Retinal pigment epithelial cell (primary cell): ENCODE measurements around the gene MAP2K7.

ENCODE experiments used
- DNase-seq: peaks from one replicate; pipeline ENCODE4 v3.0.0-alpha.2; 2010; ENCODE audit warnings: low read depth
- H3K4me3 ChIP-seq: 2 replicates; pipeline ENCODE4 v1.5.1; 2011; ENCODE audit warnings: mild to moderate bottlenecking, low read length, control low read depth, moderate library complexity
- TF ChIP-seq, protein P1 (sequence below): conservative IDR thresholded peaks from 2 replicates; pipeline ENCODE4 v1.5.1; 2011; ENCODE audit warnings: low read depth, low read length, control low read depth, inconsistent platforms

Gene MAP2K7

DNA sequence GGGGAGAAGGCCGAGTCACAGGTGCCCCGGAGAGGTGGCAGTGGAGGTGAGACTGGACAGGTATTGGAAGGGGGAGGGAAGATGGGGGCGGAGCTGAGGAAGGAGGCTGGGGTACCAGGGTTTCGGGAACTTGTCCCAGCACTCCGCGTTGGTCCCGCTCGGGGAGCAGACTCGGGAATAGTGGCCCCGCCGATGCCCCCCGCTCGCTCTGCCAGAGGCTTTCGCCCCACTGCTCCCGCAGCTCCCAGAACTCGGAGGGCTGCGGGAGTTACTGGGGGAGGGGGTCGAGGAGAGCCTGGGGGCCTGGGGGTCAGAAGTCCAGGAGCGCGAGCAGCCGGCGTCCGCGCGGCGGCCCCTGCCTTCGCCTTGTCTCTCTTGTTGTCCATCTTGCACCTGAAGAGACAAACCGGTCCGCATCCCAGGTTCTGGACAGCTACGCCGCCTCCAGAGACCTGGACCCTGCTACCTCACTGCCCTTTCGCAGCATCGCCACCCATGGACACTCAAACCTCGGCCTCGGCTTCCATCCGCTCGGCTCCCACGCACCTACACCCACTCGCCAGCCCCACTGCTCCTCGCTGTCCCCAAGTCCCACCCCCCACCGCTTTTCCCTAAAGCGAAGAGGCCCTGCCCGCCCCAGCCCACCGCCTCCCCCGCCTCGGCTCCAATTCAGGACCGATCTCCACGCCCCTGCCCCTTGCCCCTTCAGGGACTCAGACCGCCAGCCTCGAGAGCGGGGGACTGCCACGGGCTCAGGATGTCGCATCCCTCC lies 30.2 kb upstream of the MAP2K7 start:
- TF ChIP-seq, protein P1, sequence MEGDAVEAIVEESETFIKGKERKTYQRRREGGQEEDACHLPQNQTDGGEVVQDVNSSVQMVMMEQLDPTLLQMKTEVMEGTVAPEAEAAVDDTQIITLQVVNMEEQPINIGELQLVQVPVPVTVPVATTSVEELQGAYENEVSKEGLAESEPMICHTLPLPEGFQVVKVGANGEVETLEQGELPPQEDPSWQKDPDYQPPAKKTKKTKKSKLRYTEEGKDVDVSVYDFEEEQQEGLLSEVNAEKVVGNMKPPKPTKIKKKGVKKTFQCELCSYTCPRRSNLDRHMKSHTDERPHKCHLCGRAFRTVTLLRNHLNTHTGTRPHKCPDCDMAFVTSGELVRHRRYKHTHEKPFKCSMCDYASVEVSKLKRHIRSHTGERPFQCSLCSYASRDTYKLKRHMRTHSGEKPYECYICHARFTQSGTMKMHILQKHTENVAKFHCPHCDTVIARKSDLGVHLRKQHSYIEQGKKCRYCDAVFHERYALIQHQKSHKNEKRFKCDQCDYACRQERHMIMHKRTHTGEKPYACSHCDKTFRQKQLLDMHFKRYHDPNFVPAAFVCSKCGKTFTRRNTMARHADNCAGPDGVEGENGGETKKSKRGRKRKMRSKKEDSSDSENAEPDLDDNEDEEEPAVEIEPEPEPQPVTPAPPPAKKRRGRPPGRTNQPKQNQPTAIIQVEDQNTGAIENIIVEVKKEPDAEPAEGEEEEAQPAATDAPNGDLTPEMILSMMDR: no peak
- H3K4me3 ChIP-seq: peak overlapping the region; percentile 73
- DNase-seq: no peak

DNA sequence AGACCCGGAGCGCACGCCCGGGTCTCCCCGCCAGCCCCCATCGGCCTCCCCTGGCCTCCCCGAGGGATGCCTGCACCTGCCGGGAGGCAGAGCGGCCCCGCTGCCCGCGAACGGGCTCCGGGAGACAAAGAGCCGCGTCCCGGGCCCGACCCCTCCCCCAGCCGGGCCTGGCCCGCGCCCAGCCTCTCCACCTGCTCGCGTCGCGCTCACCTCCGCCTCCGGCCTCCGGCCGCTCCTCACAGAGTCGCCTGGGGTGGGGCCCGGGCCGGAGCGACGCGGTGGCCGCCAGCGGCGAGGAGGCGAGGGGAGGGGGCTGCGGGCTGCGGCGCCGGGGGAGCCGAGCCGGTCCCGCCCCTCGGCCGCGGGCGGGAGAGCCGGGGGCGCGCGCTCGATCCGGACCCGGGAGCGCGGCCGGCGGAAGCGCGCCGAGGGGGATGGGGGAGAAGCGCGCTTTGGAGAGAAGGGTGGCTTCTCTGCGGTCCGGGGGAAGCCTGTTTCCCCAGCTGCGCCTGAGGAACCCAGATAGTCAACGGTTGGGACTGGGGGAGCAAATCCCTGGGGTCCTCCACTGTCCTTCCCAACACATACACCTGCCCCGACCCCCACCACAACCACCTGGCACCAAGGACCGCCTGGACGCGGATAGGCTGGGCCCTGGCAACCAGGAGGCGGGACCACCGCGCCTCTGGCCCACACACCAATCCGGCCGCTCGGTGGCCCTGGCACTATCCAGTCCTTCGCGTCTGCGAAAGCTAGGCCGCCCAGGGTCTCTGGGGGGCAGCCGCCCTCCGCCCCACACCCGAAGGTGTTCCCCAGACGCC lies 29.4 kb upstream of the MAP2K7 start, which contains the start of gene PRR36:
Gene PRR36 (minus strand): TSS at position 315 of the 821 bp plus-strand sequence. CDS start 701 bp downstream, outside the sequence.
- H3K4me3 ChIP-seq: peak within 1 kb of the TSS; percentile 73
- TF ChIP-seq, protein P1: no peak
- DNase-seq: no peak

DNA sequence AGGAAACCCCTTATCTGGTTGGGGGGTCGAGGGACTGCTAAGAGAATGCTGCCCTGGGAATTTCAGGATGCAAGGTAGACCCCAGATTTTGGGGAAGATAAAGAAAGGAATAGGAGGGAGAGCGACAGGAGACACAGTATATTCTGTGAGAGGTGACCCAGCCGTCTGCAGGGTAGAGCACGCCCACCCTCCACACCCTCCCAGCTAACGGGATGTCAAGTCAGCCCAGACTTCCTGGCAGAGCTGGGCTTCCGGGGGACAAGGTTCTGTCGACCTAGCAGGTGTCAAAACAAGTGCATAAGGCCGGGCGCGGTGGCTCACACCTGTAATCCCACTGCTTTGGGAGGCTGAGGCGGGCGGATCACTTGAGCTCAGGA lies 28.8 kb upstream of the MAP2K7 start:
- DNase-seq: no peak
- TF ChIP-seq, protein P1: no peak
- peak overlapping the region; percentile 73 for H3K4me3 ChIP-seq

DNA sequence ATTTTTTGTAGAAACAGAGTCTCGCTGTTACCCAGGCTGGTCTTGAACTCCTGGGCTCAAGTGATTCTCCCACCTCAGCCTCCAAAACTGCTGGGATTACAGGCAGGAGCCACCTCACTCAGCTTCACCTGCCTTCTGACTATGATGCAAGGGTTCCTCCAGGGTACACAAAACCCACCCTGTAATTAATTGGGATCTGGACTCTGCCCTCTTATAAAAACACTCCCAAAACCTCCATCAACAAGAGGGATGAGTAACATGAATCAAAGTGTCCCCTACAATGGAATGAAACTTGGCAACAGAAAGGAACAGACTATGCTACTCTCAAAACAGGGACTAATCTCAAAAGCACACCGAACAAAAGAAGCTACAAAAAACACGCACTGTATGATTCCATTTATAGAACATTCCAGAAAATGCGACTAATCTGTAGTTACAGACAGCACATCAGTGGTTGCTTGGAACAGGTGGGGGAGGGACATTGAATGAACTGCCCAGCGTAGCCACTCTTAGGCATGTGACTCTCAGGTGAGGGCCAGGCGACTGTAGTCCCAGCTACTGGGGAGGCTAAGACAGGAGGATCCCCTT lies 26.3 kb upstream of the MAP2K7 start:
- no peak for DNase-seq
- TF ChIP-seq, protein P1: no peak
- H3K4me3 ChIP-seq: no peak overlapping the region

DNA sequence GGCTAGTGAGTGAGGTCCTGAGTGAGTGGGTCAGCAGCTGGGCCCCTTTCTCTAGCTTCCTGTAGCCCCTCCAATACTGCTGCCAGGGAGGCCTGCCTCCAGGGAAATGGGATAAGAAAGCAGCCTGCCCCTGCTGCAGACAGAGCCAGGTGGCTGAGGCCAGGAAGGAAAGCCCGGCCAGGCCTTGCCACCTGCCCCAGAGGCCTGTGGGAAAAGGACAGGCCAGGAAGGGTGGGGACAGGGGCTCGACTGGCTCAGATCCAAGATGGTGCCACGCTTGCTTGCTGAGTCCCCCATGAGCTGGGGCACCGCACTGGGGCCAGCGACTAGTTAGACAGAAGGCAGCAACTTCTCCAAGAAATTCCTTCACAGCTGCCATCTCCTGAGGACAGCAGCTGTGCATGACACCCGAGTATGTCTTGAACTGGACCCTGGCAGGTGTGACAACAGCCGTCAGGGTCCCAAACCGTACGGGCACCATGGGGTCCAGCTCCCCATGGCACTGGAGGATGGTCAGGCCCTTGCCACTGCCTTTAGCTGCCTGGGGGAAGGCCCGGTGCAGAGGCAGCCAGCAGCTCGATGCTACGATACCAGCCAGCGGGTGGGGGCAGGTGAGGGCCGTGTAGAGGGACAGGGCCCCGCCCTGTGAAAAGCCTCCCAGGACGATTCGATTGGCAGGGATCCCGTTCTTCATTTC lies 24.4 kb upstream of the MAP2K7 start:
- no peak for DNase-seq
- no peak overlapping the region for H3K4me3 ChIP-seq
- TF ChIP-seq, protein P1: no peak

DNA sequence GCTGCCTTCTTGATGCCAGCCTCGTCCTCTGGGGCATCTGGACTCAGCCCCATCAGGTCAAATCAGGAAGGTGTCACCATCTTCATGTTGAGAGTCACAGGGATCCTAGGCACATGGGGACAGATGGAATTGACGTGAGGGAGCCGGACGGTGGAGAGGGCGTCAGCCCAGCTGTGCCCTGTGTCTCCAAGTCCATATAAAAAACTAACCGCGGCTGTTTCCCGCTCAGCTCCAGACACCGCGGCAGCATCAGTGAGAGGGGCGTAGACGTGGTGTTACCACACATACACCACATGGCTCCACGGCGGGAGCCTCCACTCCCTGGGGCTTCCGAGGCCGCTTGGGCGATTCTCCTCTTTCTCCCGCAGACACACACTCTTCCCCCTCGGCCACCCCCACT lies 23.8 kb upstream of the MAP2K7 start:
- no peak for DNase-seq
- TF ChIP-seq, protein P1: no peak
- H3K4me3 ChIP-seq: no peak overlapping the region
